GM10248 (cell line): ENCODE results near the gene GNB2.

Source experiments
- CTCF ChIA-PET: fragments of 300-600 bp; sonication (Branson Sonifier 250); formaldehyde crosslinking; extraction: SDS; loops from one replicate; lab custom pipeline; 2021; ENCODE audit warnings: antibody characterized with exemption; lab: Yijun Ruan, JAX
- POLR2A ChIA-PET: fragments of 350-650 bp; sonication (Branson Sonifier 250); formaldehyde crosslinking; extraction: SDS; loops from one replicate; lab custom pipeline; 2020; ENCODE audit warnings: antibody characterized with exemption; lab: Yijun Ruan, JAX
- DNase-seq: peaks from one replicate; pipeline ENCODE4 v3.0.0; 2012; ENCODE audit errors: extremely low spot score
- CTCF ChIP-seq: IDR thresholded peaks from 2 replicates; pipeline ENCODE4 v1.5.1; 2012; ENCODE audit warnings: mild to moderate bottlenecking, low read depth; ENCODE audit errors: extremely low read depth, missing control alignments, control extremely low read depth

GNB2 gene

DNA sequence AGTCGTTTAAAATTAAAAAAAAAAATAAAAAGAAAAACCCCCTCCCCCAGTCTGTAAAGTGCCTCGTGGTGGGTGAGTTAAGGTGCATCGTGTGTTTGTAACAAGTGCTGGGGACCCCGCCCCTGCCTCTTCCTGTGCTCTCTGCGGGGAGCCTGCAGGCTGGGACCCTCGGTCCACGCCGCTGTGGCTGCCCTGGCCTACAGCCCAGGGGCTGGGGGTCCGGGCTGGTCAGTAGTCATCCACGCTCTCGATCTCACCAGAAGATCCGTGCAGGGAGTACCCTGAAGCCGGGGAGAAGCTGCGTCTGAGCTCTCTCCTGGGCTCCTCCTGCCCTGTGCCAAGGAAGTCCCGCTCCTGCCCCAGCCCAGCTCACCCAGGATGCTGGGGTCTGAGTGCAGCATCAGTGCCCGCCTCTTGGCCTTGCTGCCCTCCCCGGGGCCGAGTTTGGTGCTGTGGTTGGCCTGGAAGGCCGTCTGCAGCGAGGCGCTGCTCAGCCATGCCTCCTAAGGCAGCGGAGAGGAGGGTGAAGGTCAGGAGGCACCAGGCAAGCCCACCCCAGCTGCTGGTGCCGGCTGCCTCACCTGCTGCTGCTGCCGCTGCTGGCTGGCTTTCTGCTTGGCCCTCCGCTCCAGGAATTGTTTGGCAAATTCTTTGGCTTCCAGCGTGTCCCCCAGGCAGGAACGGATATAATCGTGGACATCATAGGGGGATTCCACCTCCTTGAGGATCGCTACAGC, 8.1 kb downstream of the GNB2 start:
- CTCF ChIA-PET = interaction anchor here (1.6 to 8.9 kb wide), 3 partner anchors 9 to 171 kb away, joined by 5 to 106 read pairs (median 14); partner anchors contain the start of genes POP7 and SLC12A9
- no peak for DNase-seq
- no peak for TF ChIP-seq CTCF
- POLR2A ChIA-PET = no interaction called here

- no peak for TF ChIP-seq CTCF
- no peak for DNase-seq
- ChIA-PET POLR2A (interaction anchor here (1.0 kb wide), 1 partner anchor 9 kb away, joined by 3 read pairs; the partner anchor contains the start of gene GNB2), CTCF (interaction anchor here (1.6 to 8.9 kb wide), 4 partner anchors 9 to 170 kb away, joined by 5 to 106 read pairs (median 10); partner anchors contain the start of genes POP7 and SLC12A9)
These were observed 8.7 kb downstream of the GNB2 start for GRCh38 chr7:100682228-100682741.

- POLR2A ChIA-PET = interaction anchor here (1.0 kb wide), 1 partner anchor 10 kb away, joined by 3 read pairs; the partner anchor contains the start of gene GNB2
- no peak for TF ChIP-seq CTCF
- CTCF ChIA-PET = interaction anchor here (0.8 to 8.9 kb wide), 5 partner anchors 8 to 169 kb away, joined by 3 to 106 read pairs (median 5); partner anchors contain the start of genes POP7 and SLC12A9
- DNase-seq = no peak
These were observed 9.6 kb downstream of the GNB2 start for GRCh38 chr7:100682991-100683658.

DNA sequence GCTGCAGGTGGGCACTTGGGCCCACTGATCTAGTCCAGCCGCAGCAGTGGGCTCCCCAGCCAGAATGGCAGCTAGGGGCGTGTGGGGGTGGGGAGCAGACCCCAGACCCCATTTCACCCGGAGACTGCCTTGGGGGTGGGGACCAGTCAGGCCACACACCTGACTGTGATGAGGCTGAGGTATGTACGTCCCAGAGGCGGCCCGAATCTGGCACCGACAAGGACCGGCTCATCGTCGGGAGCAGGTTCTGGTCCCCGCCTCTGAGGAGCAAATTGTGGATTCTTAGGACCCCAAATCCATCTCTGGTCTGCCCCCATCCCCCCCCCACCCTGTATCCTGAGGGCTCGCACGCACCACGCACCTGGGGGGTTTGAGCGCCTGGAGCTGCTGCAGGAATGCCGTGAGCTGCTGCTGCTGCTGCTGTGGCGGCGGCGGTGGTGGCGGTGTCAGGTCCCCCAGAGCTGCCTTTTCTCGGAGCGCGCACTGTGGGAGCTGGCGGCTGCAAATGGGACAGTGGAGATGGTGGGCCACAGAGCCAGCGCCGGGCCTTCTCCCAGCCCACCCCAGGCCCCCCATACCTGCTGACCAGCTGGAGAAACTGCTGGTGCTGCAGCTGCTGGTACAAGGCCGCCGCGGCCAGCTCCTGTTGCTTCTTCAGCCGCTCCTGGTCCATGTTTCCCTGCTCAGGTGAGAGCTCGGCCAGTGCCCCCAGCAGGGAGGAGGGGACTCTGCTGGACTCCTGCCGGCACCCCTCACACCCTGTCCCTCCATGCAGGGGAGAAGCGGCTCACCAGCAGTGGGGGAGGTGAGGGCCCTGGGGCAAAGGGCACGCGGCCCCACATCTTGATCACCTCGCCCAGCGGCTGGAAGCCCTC, 10.4 kb downstream of the GNB2 start:
- CTCF ChIA-PET = interaction anchor here (1.3 to 8.9 kb wide), 4 partner anchors 7 to 71 kb away, joined by 3 to 106 read pairs (median 10); partner anchors contain the start of gene POP7
- POLR2A ChIA-PET = interaction anchor here (0.6 kb wide), 1 partner anchor 246 kb away, joined by 7 read pairs; no protein-coding TSS in a partner anchor
- DNase-seq = no peak
- TF ChIP-seq CTCF = no peak

DNA sequence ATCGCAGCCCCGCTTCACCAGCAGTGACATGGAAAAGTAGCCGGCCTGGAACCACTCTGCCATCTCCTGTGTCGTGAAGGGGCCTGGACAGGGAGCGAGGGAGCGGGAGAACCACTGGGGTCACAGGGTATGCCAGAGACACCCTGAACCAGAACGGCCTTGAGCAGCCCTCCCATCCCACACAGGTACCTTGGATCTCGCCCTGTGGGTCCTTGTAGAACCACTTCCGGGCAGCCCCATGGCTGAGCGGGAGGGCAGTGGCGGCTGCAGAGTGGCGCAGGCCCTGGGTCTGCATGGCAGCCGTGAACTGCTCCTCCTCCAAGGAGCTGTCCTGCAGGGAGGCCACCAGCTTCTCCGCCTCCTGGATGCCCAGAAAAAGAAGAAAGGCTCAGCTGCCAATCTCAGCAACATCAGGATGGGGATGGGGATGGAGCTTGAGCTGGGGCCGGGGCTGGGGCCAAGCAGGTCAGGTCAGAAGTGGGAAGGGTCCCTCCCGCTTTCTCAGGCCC, 11.0 kb downstream of the GNB2 start:
- POLR2A ChIA-PET = interaction anchor here (0.6 to 0.7 kb wide), 3 partner anchors 27 to 247 kb away, joined by 3 to 8 read pairs (median 7); no protein-coding TSS in a partner anchor
- TF ChIP-seq CTCF = no peak
- no peak for DNase-seq
- CTCF ChIA-PET = interaction anchor here (1.1 to 8.9 kb wide), 4 partner anchors 7 to 71 kb away, joined by 3 to 106 read pairs (median 9); partner anchors contain the start of gene POP7
